GM21723 (cell line): ENCODE measurements around the gene FMO3.

Experiments used
- ATAC-seq: cut with Tn5 transposase; IDR thresholded peaks from one replicate; pipeline ENCODE4 v1.9.1; 2021; ENCODE audit warnings: mild to moderate bottlenecking, moderate library complexity; ENCODE audit not compliant: unreplicated experiment

The FMO3 gene

GRCh38 chr1:171155484-171155883, 64.8 kb downstream of the FMO3 start:
- ATAC-seq, result no peak

GRCh38 chr1:171158096-171158495, 67.4 kb downstream of the FMO3 start:
- ATAC-seq, result no peak

- ATAC-seq, result no peak
These were observed 67.8 kb downstream of the FMO3 start for GRCh38 chr1:171158551-171158950.

- no peak for ATAC-seq
These were observed 68.4 kb downstream of the FMO3 start for GRCh38 chr1:171159148-171159547.

- ATAC-seq, result no peak
These were observed 69.5 kb downstream of the FMO3 start for GRCh38 chr1:171160211-171160610.

GRCh38 chr1:171160639-171161354, 70.1 kb downstream of the FMO3 start:
- no peak for ATAC-seq

GRCh38 chr1:171161431-171161830, 70.7 kb downstream of the FMO3 start:
- ATAC-seq, result no peak

- ATAC-seq, result no peak
These were observed 75.7 kb downstream of the FMO3 start for GRCh38 chr1:171166361-171166760.
